Prostate gland (tissue), 2 donors: ENCODE results near the gene GSE1. TPM values are rescaled to one million over a fixed set of nuclear protein-coding genes. Genes with fewer than 3 reads are reported as not detected.

Experiments
- DNase-seq: peaks from one replicate; pipeline ENCODE4 v3.0.0-alpha.2; 2019; ENCODE audit warnings: low spot score
- H3K27ac ChIP-seq, 2 donors: fragments of 200-600 bp; sonication (generic); 2 replicates each; pipeline ENCODE4 v1.5.1; 2017 to 2019
- H3K27me3 ChIP-seq: fragments of 200-600 bp; sonication (generic); replicated peaks from 2 replicates; pipeline ENCODE4 v1.5.1; 2019; ENCODE audit not compliant: insufficient read depth
- H3K36me3 ChIP-seq, 2 donors: fragments of 200-600 bp; sonication (generic); 1 replicate in 1 of 2; 2 replicates in 1 of 2; pipeline versions ENCODE4 v1.5.1 to v1.8.1; 2017 to 2019
- H3K4me1 ChIP-seq: fragments of 200-600 bp; sonication (generic); replicated peaks from 2 replicates; pipeline ENCODE4 v1.5.1; 2019
- H3K4me3 ChIP-seq, 2 donors: fragments of 200-600 bp; sonication (generic); 2 replicates each; pipeline ENCODE4 v1.5.1; 2017 to 2019
- H3K9me3 ChIP-seq: fragments of 200-600 bp; sonication (generic); 2 replicates; pipeline ENCODE4 v1.5.1; 2017
- CTCF ChIP-seq, 4 experiments: fragments of 200-600 bp in 2 of 4; fragments of 450-650 bp in 2 of 4; sonication (generic) in 2 of 4; IDR thresholded peaks; 1 replicate in 3 of 4; 2 replicates in 1 of 4; pipeline ENCODE4 v1.5.1; 2016 to 2019; ENCODE audit warnings: antibody characterized with exemption in 4 of 4, mild to moderate bottlenecking in 2 of 4, moderate library complexity in 2 of 4
- POLR2A ChIP-seq: fragments of 450-650 bp; IDR thresholded peaks from one replicate; pipeline ENCODE4 v1.6.1; 2016; ENCODE audit warnings: antibody characterized with exemption, mild to moderate bottlenecking
- POLR2AphosphoS5 ChIP-seq: sonication (generic); formaldehyde crosslinking; IDR thresholded peaks from one replicate; pipeline ENCODE4 v1.6.1; 2017; ENCODE audit warnings: antibody characterized with exemption
- WGBS: methylation state at CpG from one replicate; pipeline ENCODE4 v1.1.5; 2018; 5-methylcytosine and 5-hydroxymethylcytosine counted together
- intact Hi-C: fragments of 100-400 bp; cut with DNase I; formaldehyde crosslinking; loops from one replicate; pipeline ENCODE4 v1.14.2; 2022
- total RNA-seq, 2 donors: library from RNA; depleted of rRNA; stranded (reverse); fragments of >200 nt; gene quantifications; one replicate each; pipeline ENCODE4 v1.1.0, GENCODE V29; 2016

Gene GSE1
- total RNA-seq, 2 donors from 2014 or later = 41.4 to 146 TPM

DNA sequence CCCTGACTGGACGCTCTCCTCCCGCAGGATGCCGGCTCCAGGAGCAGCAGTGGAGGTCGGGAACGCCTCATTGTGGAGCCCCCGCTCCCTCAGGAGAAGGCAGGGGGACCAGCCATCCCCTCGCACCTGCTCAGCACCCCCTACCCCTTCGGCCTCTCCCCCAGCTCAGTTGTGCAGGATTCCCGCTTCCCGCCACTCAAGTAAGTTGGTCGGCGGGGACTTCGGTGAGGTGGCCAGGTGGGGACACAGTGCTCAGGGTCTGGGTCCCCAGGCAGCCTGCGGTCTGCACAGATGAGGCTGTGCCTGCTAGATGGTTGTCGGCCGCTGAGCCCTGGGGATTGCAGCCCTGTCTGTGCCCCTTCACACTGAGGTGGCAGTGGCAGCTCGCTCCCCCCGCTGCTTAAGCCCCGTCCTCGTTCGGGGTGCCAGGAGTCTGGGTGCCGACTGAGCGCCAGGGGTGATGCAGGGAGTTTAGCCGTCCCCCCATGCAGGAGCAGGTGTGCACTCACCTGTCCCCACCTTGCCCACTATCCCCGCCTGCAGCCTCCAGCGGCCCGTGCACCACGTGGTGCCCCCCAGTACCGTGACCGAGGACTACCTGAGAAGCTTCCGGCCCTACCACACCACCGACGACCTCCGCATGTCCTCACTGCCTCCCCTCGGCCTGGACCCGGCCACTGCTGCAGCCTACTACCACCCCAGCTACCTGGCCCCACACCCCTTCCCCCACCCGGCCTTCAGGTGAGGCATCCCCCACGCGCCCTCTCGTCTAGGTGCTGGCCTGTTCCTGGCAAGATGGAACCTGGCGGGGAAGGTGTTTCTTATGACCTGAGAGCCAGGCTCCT, 41.4 kb downstream of the GSE1 start:
- H3K27ac ChIP-seq = no peak overlapping the region
- 94% methylated on average over 41 of the region's 41 CpGs for WGBS
- no peak overlapping the region for H3K4me3 ChIP-seq
- H3K36me3 ChIP-seq = peaks cover 0 to 18% of the 10 kb centered on the region in 2 donors
- H3K9me3 ChIP-seq = no peaks in the 10 kb centered on the region
- H3K4me1 ChIP-seq = peaks cover 28% of the 10 kb centered on the region
- H3K27me3 ChIP-seq = no peaks in the 10 kb centered on the region
- no peak for DNase-seq
- intact Hi-C loops = no loop called here
- no peak for TF ChIP-seq POLR2AphosphoS5
- TF ChIP-seq CTCF (IDR thresholded peaks at IDR 0.05) = no peak
- no peak for TF ChIP-seq POLR2A

DNA sequence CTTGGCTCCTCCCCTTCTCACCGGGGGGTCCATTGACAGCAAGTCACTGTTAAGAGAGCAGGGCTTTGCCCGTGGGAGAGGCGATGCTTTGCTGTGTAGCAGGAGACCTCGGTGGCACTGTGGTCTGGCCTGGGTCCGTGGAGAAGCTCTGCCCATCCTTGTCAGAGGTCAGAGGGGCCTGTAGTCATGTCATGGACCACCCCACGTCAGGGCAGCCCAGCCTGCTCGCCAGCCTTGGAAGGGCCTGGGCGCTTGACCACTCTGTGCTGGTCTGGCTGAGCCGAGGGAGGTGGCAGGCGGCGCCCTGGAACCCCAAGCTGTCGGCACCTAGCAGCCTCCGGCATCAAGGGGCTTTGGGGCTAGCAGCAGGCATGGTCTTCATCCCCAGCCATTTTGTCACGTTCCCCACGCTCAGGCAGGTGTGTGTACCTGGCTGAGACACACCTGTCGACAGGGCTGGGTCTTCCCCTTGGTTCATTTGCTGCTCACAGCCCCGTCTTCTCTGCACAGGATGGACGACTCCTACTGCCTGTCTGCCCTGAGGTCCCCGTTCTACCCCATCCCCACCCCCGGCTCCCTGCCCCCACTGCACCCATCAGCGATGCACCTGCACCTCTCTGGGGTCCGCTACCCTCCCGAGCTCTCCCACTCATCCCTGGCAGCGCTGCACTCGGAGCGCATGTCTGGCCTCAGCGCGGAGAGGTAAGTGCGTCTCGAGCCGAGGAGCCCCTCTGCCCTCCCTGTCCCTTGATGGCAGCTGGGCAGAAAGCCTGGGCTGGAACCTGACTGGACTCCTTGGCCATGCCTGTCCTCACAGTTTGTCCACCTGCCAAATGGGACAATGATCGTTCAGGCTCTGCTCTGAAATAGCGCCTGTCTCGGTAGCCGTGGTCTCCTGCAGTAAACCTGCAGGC, 42.4 kb downstream of the GSE1 start:
- 91% methylated on average over 27 of the region's 35 CpGs for WGBS
- peaks cover 0 to 18% of the 10 kb centered on the region in 2 donors for H3K36me3 ChIP-seq
- H3K27ac ChIP-seq = no peak overlapping the region
- intact Hi-C loops = no loop called here
- no peak for TF ChIP-seq CTCF (IDR thresholded peaks at IDR 0.05)
- no peak for TF ChIP-seq POLR2A
- TF ChIP-seq POLR2AphosphoS5 = no peak
- DNase-seq = no peak
- peaks cover 28% of the 10 kb centered on the region for H3K4me1 ChIP-seq
- no peaks in the 10 kb centered on the region for H3K9me3 ChIP-seq
- no peak overlapping the region for H3K4me3 ChIP-seq
- no peaks in the 10 kb centered on the region for H3K27me3 ChIP-seq

DNA sequence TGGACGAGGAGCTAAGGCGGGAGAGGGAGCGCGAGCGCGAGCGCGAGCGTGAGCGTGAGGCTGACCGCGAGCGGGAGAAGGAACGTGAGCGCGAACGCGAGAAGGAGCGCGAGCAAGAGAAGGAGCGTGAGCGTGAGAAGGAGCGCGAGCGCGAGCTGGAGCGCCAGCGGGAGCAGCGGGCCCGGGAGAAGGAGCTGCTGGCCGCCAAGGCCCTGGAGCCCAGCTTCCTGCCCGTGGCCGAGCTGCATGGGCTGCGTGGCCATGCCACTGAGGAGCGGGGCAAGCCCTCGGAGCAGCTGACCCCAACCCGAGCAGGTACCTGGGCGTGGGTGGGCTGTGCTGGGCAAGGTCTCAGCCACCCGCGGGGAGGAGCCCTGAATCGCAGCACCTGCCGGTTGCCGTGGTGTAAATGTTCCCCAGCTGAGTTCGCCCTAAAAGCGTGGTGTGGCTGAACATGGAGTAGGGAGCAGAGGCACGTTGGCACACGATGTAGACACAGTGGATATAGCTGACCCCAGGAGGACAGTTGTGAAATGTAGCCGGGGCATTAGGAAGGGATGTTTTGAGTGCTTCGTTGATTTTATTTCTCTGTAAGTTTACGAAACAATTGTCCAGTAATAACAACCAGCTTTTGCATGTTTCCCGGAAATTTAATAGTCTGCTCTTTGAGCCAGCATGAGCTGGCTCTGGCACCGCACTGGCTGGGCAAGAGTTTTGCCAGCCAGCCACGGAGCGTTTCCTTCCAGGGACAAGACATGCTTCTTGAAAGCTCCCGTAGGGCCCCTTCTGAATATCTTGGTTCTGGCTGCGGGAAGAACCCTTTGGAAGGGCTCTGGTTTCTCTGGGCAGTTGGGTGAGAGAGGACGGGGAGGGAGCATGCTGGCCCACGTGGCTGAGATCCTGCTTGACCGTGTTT, 43.5 kb downstream of the GSE1 start:
- no peaks in the 10 kb centered on the region for H3K9me3 ChIP-seq
- WGBS = 87% methylated on average over 59 of the region's 59 CpGs
- DNase-seq = no peak
- H3K27me3 ChIP-seq = no peaks in the 10 kb centered on the region
- H3K36me3 ChIP-seq = peaks cover 0 to 18% of the 10 kb centered on the region in 2 donors
- no peak overlapping the region for H3K4me3 ChIP-seq
- no peak overlapping the region for H3K27ac ChIP-seq
- no peak for TF ChIP-seq CTCF (IDR thresholded peaks at IDR 0.05)
- H3K4me1 ChIP-seq = peaks cover 21% of the 10 kb centered on the region
- intact Hi-C loops = no loop called here

DNA sequence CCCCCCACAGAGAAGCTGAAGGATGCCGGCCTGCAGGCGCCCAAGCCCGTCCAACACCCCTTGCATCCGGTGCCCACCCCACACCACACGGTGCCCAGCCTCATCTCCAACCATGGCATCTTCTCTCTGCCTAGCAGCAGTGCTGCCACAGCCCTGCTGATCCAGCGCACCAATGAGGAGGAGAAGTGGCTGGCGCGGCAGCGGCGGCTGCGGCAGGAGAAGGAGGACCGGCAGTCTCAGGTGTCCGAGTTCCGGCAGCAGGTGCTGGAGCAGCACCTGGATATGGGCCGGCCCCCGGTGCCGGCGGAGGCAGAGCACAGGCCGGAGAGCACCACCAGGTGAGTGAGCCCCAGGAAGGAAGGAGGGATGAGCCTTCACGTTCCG, 44.1 kb downstream of the GSE1 start:
- Histone ChIP-seq H3K27me3 (no peaks in the 10 kb centered on the region), H3K9me3 (no peaks in the 10 kb centered on the region), H3K4me1 (peaks cover 21% of the 10 kb centered on the region), H3K4me3 (no peak overlapping the region), H3K36me3 (peaks cover 0 to 18% of the 10 kb centered on the region in 2 donors), H3K27ac (no peak overlapping the region)
- no peak for TF ChIP-seq CTCF (IDR thresholded peaks at IDR 0.05)
- TF ChIP-seq POLR2AphosphoS5 = no peak
- TF ChIP-seq POLR2A = no peak
- intact Hi-C loops = no loop called here
- 91% methylated on average over 21 of the region's 21 CpGs for WGBS
- DNase-seq = no peak
